ENCODE results near the gene NDUFAF3. TPM values are rescaled to one million over a fixed set of nuclear protein-coding genes. Genes with fewer than 3 reads are reported as not detected.

The NDUFAF3 gene
- total and polyA plus RNA-seq, 7 experiments from 2014 or later: 63.8 to 205 (median 94.2) TPM

- Histone ChIP-seq H3K27ac (ENCODE audit: low read depth, low read length) (peak within 1 kb of the TSS; percentile 82), H3K9me3 (ENCODE audit: control insufficient read depth in 2 of 3, low read length in 3 of 3) (no peaks in the 10 kb centered on the region), H3K4me3 (ENCODE audit: low read length) (peak within 1 kb of the TSS; percentile 96), H3K27me3 (ENCODE audit: control insufficient read depth in 2 of 2, insufficient read depth in 2 of 2, low read length in 2 of 2) (no peaks in the 10 kb centered on the region), H3K4me1 (ENCODE audit: control insufficient read depth in 2 of 2, insufficient read depth in 2 of 2, low read length in 2 of 2) (peaks cover 24% of the 10 kb centered on the region in 2 donors), H3K36me3 (ENCODE audit: control insufficient read depth in 2 of 3, insufficient read depth in 3 of 3, low read length in 3 of 3) (peaks cover 0 to 14% (median 0%) of the 10 kb centered on the region in 3 experiments)
- Mint-ChIP-seq H3K27me3 (no peaks in the 10 kb centered on the region), H3K27ac (peak within 1 kb of the TSS; percentile 87 to 95 (median 90)), H3K4me1 (peaks cover 27 to 56% (median 42%) of the 10 kb centered on the region in 7 donors), H3K36me3 (peaks cover 0 to 9% (median 0%) of the 10 kb centered on the region in 5 donors), H3K4me3 (peak within 1 kb of the TSS; percentile 89 to 97 (median 93)), H3K9me3 (no peaks in the 10 kb centered on the region)
- ChIA-PET CTCF (interaction anchor here (0.9 to 6.4 kb wide), 9 partner anchors 13 to 166 kb away, joined by 3 to 64 read pairs (median 7); partner anchors contain the start of genes IMPDH2, NDUFAF3, QRICH1 and USP19), POLR2A (interaction anchor here (0.6 to 11.2 kb wide), 9 partner anchors 17 to 350 kb away, joined by 3 to 179 read pairs (median 6); partner anchors contain the start of genes DALRD3, IMPDH2, NDUFAF3 and QRICH1)
- DNase-seq (peak; percentile 36 to 83 (median 55)), ATAC-seq (peak; percentile 68)
- intact Hi-C loops (cut with micrococcal nuclease): loop anchor here (1.0 to 5.0 kb wide), 8 partner anchors 17 to 457 kb away; partner anchors contain the start of genes WDR6 (in 2 of the 2), QRICH1 (in 1 of the 2), USP19 (in 1 of the 2) and USP4 (in 1 of the 2)
Observed at GRCh38 chr3:48989796-48990635, 31.9 kb upstream of the NDUFAF3 start, which contains the start of gene P4HTM. Gene P4HTM (plus strand): TSS chr3:48990241. CDS start chr3:48990257, 16 bp downstream.

GRCh38 chr3:48990636-48991469, 31.1 kb upstream of the NDUFAF3 start:
- no peak for ATAC-seq
- Mint-ChIP-seq H3K9me3 (no peaks in the 10 kb centered on the region), H3K27me3 (no peaks in the 10 kb centered on the region), H3K4me3 (peak overlapping the region; percentile 89 to 97 (median 93)), H3K4me1 (peaks cover 28 to 59% (median 45%) of the 10 kb centered on the region in 7 donors), H3K36me3 (peaks cover 0 to 9% (median 0%) of the 10 kb centered on the region in 5 donors), H3K27ac (peak overlapping the region; percentile 84 to 95 (median 90))
- Histone ChIP-seq H3K4me1 (ENCODE audit: control insufficient read depth in 2 of 2, insufficient read depth in 2 of 2, low read length in 2 of 2) (peaks cover 24% of the 10 kb centered on the region in 2 donors), H3K27me3 (ENCODE audit: control insufficient read depth in 2 of 2, insufficient read depth in 2 of 2, low read length in 2 of 2) (no peaks in the 10 kb centered on the region), H3K27ac (ENCODE audit: low read depth, low read length) (peak overlapping the region; percentile 82), H3K36me3 (ENCODE audit: control insufficient read depth in 2 of 3, insufficient read depth in 3 of 3, low read length in 3 of 3) (peaks cover 0 to 7% (median 0%) of the 10 kb centered on the region in 3 experiments), H3K4me3 (ENCODE audit: low read length) (peak overlapping the region; percentile 96), H3K9me3 (ENCODE audit: control insufficient read depth in 2 of 3, low read length in 3 of 3) (no peaks in the 10 kb centered on the region)
- intact Hi-C loops (cut with micrococcal nuclease): loop anchor here (1.0 kb wide), 2 partner anchors 16 to 103 kb away; partner anchors contain the start of genes QRICH1 (in 1 of the 2) and WDR6 (in 1 of the 2)
- peak in 5 of 9 donors; percentile 18 to 56 (median 22) for DNase-seq
- ChIA-PET CTCF (interaction anchor here (1.2 to 6.4 kb wide), 3 partner anchors 16 to 166 kb away, joined by 7 to 64 read pairs (median 51); partner anchors contain the start of genes NDUFAF3 and WDR6), POLR2A (interaction anchor here (1.0 to 11.2 kb wide), 9 partner anchors 9 to 349 kb away, joined by 3 to 179 read pairs (median 7); partner anchors contain the start of genes CCDC71, DALRD3, IMPDH2 and NDUFAF3)

- no peak for ATAC-seq
- intact Hi-C loops (cut with micrococcal nuclease): no loop called here
Observed at GRCh38 chr3:48991851-48992545, 29.9 kb upstream of the NDUFAF3 start.

GRCh38 chr3:48993834-48994233, 28.1 kb upstream of the NDUFAF3 start:
- peak overlapping the region in 6 of 9 donors; percentile 8 to 72 (median 30) for H3K27ac Mint-ChIP-seq
- H3K4me1 ChIP-seq (ENCODE audit: control insufficient read depth in 2 of 2, insufficient read depth in 2 of 2, low read length in 2 of 2): peaks cover 16 to 18% of the 10 kb centered on the region in 2 donors
- no peak overlapping the region for H3K4me3 ChIP-seq (ENCODE audit: low read length)
- H3K9me3 ChIP-seq (ENCODE audit: control insufficient read depth in 2 of 3, low read length in 3 of 3): no peaks in the 10 kb centered on the region
- DNase-seq (no peak), ATAC-seq (no peak)
- CTCF ChIA-PET: no interaction called here
- intact Hi-C loops (cut with micrococcal nuclease): no loop called here
- H3K9me3 Mint-ChIP-seq: no peaks in the 10 kb centered on the region
- POLR2A ChIA-PET: interaction anchor here (2.5 to 11.2 kb wide), 2 partner anchors 13 to 25 kb away, joined by 13 to 179 read pairs; partner anchors contain the start of genes DALRD3, NDUFAF3 and WDR6
- peaks cover 0 to 7% (median 0%) of the 10 kb centered on the region in 5 donors for H3K36me3 Mint-ChIP-seq
- H3K27ac ChIP-seq (ENCODE audit: low read depth, low read length): no peak overlapping the region
- no peaks in the 10 kb centered on the region for H3K27me3 Mint-ChIP-seq
- H3K27me3 ChIP-seq (ENCODE audit: control insufficient read depth in 2 of 2, insufficient read depth in 2 of 2, low read length in 2 of 2): no peaks in the 10 kb centered on the region
- peaks cover 0 to 23% (median 3%) of the 10 kb centered on the region in 3 experiments for H3K36me3 ChIP-seq (ENCODE audit: control insufficient read depth in 2 of 3, insufficient read depth in 3 of 3, low read length in 3 of 3)
- H3K4me1 Mint-ChIP-seq: peaks cover 25 to 44% (median 37%) of the 10 kb centered on the region in 7 donors
- H3K4me3 Mint-ChIP-seq: no peak overlapping the region

More at GRCh38 chr3:48991851-48992545, 29.9 kb upstream of the NDUFAF3 start:
- no peak for DNase-seq
- Histone ChIP-seq H3K9me3 (ENCODE audit: control insufficient read depth in 2 of 3, low read length in 3 of 3) (no peaks in the 10 kb centered on the region), H3K27me3 (ENCODE audit: control insufficient read depth in 2 of 2, insufficient read depth in 2 of 2, low read length in 2 of 2) (no peaks in the 10 kb centered on the region), H3K4me3 (ENCODE audit: low read length) (no peak overlapping the region), H3K4me1 (ENCODE audit: control insufficient read depth in 2 of 2, insufficient read depth in 2 of 2, low read length in 2 of 2) (peaks cover 24% of the 10 kb centered on the region in 2 donors), H3K27ac (ENCODE audit: low read depth, low read length) (peak overlapping the region; percentile 82), H3K36me3 (ENCODE audit: control insufficient read depth in 2 of 3, insufficient read depth in 3 of 3, low read length in 3 of 3) (peaks cover 0 to 14% (median 3%) of the 10 kb centered on the region in 3 experiments)
- H3K27ac Mint-ChIP-seq: peak overlapping the region in 8 of 9 donors; percentile 36 to 92 (median 82)
- no peaks in the 10 kb centered on the region for H3K27me3 Mint-ChIP-seq
- peaks cover 28 to 53% (median 43%) of the 10 kb centered on the region in 7 donors for H3K4me1 Mint-ChIP-seq
- POLR2A ChIA-PET: interaction anchor here (0.8 to 11.2 kb wide), 10 partner anchors 8 to 420 kb away, joined by 3 to 179 read pairs (median 5); partner anchors contain the start of genes CCDC71, DALRD3, IMPDH2 and NDUFAF3
- CTCF ChIA-PET: interaction anchor here (0.9 to 6.4 kb wide), 4 partner anchors 15 to 164 kb away, joined by 5 to 64 read pairs (median 29); partner anchors contain the start of genes NDUFAF3 and WDR6
- H3K36me3 Mint-ChIP-seq: peaks cover 0 to 7% (median 0%) of the 10 kb centered on the region in 5 donors
- peak overlapping the region; percentile 49 to 97 (median 90) for H3K4me3 Mint-ChIP-seq
- no peaks in the 10 kb centered on the region for H3K9me3 Mint-ChIP-seq

GRCh38 chr3:48996640-48997039, 25.3 kb upstream of the NDUFAF3 start:
- Histone ChIP-seq H3K27me3 (ENCODE audit: control insufficient read depth in 2 of 2, insufficient read depth in 2 of 2, low read length in 2 of 2) (no peaks in the 10 kb centered on the region), H3K36me3 (ENCODE audit: control insufficient read depth in 2 of 3, insufficient read depth in 3 of 3, low read length in 3 of 3) (peaks cover 0 to 19% (median 3%) of the 10 kb centered on the region in 3 experiments), H3K9me3 (ENCODE audit: control insufficient read depth in 2 of 3, low read length in 3 of 3) (no peaks in the 10 kb centered on the region), H3K4me3 (ENCODE audit: low read length) (no peak overlapping the region), H3K4me1 (ENCODE audit: control insufficient read depth in 2 of 2, insufficient read depth in 2 of 2, low read length in 2 of 2) (peaks cover 3% of the 10 kb centered on the region in 2 donors), H3K27ac (ENCODE audit: low read depth, low read length) (no peak overlapping the region)
- DNase-seq: no peak
- intact Hi-C loops (cut with micrococcal nuclease): no loop called here
- CTCF ChIA-PET: interaction anchor here (1.1 to 1.5 kb wide), 2 partner anchors 9 to 10 kb away, joined by 3 to 7 read pairs; partner anchors contain the start of gene WDR6
- POLR2A ChIA-PET: interaction anchor here (1.4 to 11.2 kb wide), 2 partner anchors 9 to 22 kb away, joined by 5 to 179 read pairs; partner anchors contain the start of genes DALRD3 and NDUFAF3
- no peaks in the 10 kb centered on the region for H3K27me3 Mint-ChIP-seq
- peaks cover 10 to 26% (median 19%) of the 10 kb centered on the region in 7 donors for H3K4me1 Mint-ChIP-seq
- no peak overlapping the region for H3K27ac Mint-ChIP-seq
- no peak for ATAC-seq
- peaks cover 0 to 3% (median 0%) of the 10 kb centered on the region in 5 donors for H3K36me3 Mint-ChIP-seq
- no peaks in the 10 kb centered on the region for H3K9me3 Mint-ChIP-seq
- no peak overlapping the region for H3K4me3 Mint-ChIP-seq
